WTC11 (cell line): ENCODE results near the gene NAA50. TPM values are rescaled to one million over a fixed set of nuclear protein-coding genes. Genes with fewer than 3 reads are reported as not detected.

Experiments
- ATAC-seq: fragments of 200-7000 bp; cut with Tn5 transposase; 2 replicates; pipeline ENCODE4 v1.10.0; 2021; ENCODE audit warnings: mild to moderate bottlenecking, moderate library complexity
- CTCF ChIA-PET: fragments of 300-600 bp; sonication (Branson Sonifier 250); formaldehyde crosslinking; loops from one replicate; lab custom pipeline; 2021; ENCODE audit warnings: antibody characterized with exemption; lab: Charles Lee
- POLR2A ChIA-PET: fragments of 350-600 bp; sonication (Branson Sonifier 250); formaldehyde crosslinking; loops from one replicate; lab custom pipeline; 2021; ENCODE audit warnings: antibody characterized with exemption; lab: Charles Lee
- DNase-seq: peaks from one replicate; pipeline ENCODE4 v3.0.0; 2021; ENCODE audit warnings: low spot score
- H3K27ac Mint-ChIP-seq: 2 replicates; pipeline ENCODE4 v1.8.0; 2021; ENCODE audit warnings: mixed read lengths
- H3K27me3 Mint-ChIP-seq: 2 replicates; pipeline ENCODE4 v1.8.0; 2021; ENCODE audit warnings: low read depth, mild to moderate bottlenecking, moderate library complexity, mixed read lengths
- H3K36me3 Mint-ChIP-seq: 2 replicates; pipeline ENCODE4 v1.8.0; 2021; ENCODE audit warnings: mixed read lengths
- H3K4me1 Mint-ChIP-seq: 2 replicates; pipeline ENCODE4 v1.8.0; 2022; ENCODE audit warnings: mixed read lengths
- H3K4me3 Mint-ChIP-seq: 2 replicates; pipeline ENCODE4 v1.8.0; 2021; ENCODE audit warnings: mild to moderate bottlenecking, moderate library complexity, mixed read lengths
- H3K9me3 Mint-ChIP-seq: 2 replicates; pipeline ENCODE4 v1.8.0; 2021; ENCODE audit warnings: mixed read lengths
- E2F4 ChIP-seq: sonication (generic); formaldehyde crosslinking; IDR thresholded peaks from 2 replicates; pipeline ENCODE4 v1.8.1; 2022; ENCODE audit warnings: low read depth, mild to moderate bottlenecking, moderate library complexity, missing genetic modification reagents, borderline replicate concordance
- EMX1 ChIP-seq: fragments of 250-450 bp; sonication (Bioruptor Pico); IDR thresholded peaks from 2 replicates; pipeline ENCODE4 v1.8.0; 2021; ENCODE audit warnings: mild to moderate bottlenecking
- FOXP1 ChIP-seq: sonication (generic); formaldehyde crosslinking; IDR thresholded peaks from 2 replicates; pipeline ENCODE4 v1.8.0; 2022; ENCODE audit warnings: missing genetic modification reagents, mild to moderate bottlenecking, moderate library complexity, borderline replicate concordance
- GTF2I ChIP-seq: fragments of 250-450 bp; sonication (Bioruptor Pico); conservative IDR thresholded peaks from 2 replicates; pipeline ENCODE4 v1.4.0; 2021; ENCODE audit warnings: mild to moderate bottlenecking
- HMGA2 ChIP-seq: fragments of 250-450 bp; sonication (Bioruptor Pico); IDR thresholded peaks from 2 replicates; pipeline ENCODE4 v1.4.0; 2021; ENCODE audit warnings: mild to moderate bottlenecking, moderate library complexity
- HMGXB4 ChIP-seq: sonication (generic); formaldehyde crosslinking; IDR thresholded peaks from 2 replicates; pipeline ENCODE4 v1.8.1; 2023; ENCODE audit warnings: mild to moderate bottlenecking, moderate library complexity, missing genetic modification reagents
- JUN ChIP-seq: sonication (generic); formaldehyde crosslinking; IDR thresholded peaks from 2 replicates; pipeline ENCODE4 v1.8.0; 2023; ENCODE audit warnings: mild to moderate bottlenecking, missing genetic modification reagents
- MLX ChIP-seq: sonication (generic); formaldehyde crosslinking; IDR thresholded peaks from 2 replicates; pipeline ENCODE4 v1.8.1; 2023; ENCODE audit warnings: mild to moderate bottlenecking, missing genetic modification reagents, moderate library complexity
- NFE2L1 ChIP-seq: sonication (generic); formaldehyde crosslinking; IDR thresholded peaks from 2 replicates; pipeline ENCODE4 v1.8.1; 2023; ENCODE audit warnings: missing genetic modification reagents
- NR2C2 ChIP-seq: sonication (generic); formaldehyde crosslinking; IDR thresholded peaks from 2 replicates; pipeline ENCODE4 v1.8.0; 2022; ENCODE audit warnings: mild to moderate bottlenecking, missing genetic modification reagents
- PRRX2 ChIP-seq: fragments of 250-450 bp; sonication (Bioruptor Pico); IDR thresholded peaks from 2 replicates; pipeline ENCODE4 v1.8.0; 2021; ENCODE audit warnings: mild to moderate bottlenecking
- RELA ChIP-seq: sonication (generic); formaldehyde crosslinking; IDR thresholded peaks from 2 replicates; pipeline ENCODE4 v1.8.1; 2022; ENCODE audit warnings: missing genetic modification reagents, mild to moderate bottlenecking, borderline replicate concordance
- SOX15 ChIP-seq: fragments of 250-450 bp; sonication (Bioruptor Pico); IDR thresholded peaks from 2 replicates; pipeline ENCODE4 v1.9.0; 2021; ENCODE audit warnings: mild to moderate bottlenecking
- SP1 ChIP-seq: sonication (generic); formaldehyde crosslinking; conservative IDR thresholded peaks from 2 replicates; pipeline ENCODE4 v1.8.1; 2022; ENCODE audit warnings: missing genetic modification reagents
- STAT6 ChIP-seq: sonication (generic); formaldehyde crosslinking; conservative IDR thresholded peaks from 2 replicates; pipeline ENCODE4 v1.8.1; 2023; ENCODE audit warnings: mild to moderate bottlenecking, low read depth, missing genetic modification reagents, moderate library complexity
- TCF7 ChIP-seq: sonication (generic); formaldehyde crosslinking; IDR thresholded peaks from 2 replicates; pipeline ENCODE4 v1.8.0; 2022; ENCODE audit warnings: mild to moderate bottlenecking, low read depth, missing genetic modification reagents, moderate library complexity
- TEAD1 ChIP-seq: sonication (generic); formaldehyde crosslinking; IDR thresholded peaks from 2 replicates; pipeline ENCODE4 v1.8.0; 2022; ENCODE audit warnings: mild to moderate bottlenecking, missing genetic modification reagents
- ZMAT4 ChIP-seq: fragments of 250-450 bp; sonication (Bioruptor Pico); IDR thresholded peaks from 2 replicates; pipeline ENCODE4 v1.9.0; 2021; ENCODE audit warnings: mild to moderate bottlenecking
- ZNF219 ChIP-seq: sonication (generic); formaldehyde crosslinking; IDR thresholded peaks from 2 replicates; pipeline ENCODE4 v1.8.0; 2023; ENCODE audit warnings: missing genetic modification reagents, mild to moderate bottlenecking, borderline replicate concordance
- ZNF263 ChIP-seq: sonication (generic); formaldehyde crosslinking; IDR thresholded peaks from 2 replicates; pipeline ENCODE4 v1.8.1; 2022; ENCODE audit warnings: low read depth, mild to moderate bottlenecking, moderate library complexity, missing genetic modification reagents
- ZNF281 ChIP-seq: sonication (generic); formaldehyde crosslinking; IDR thresholded peaks from 2 replicates; pipeline ENCODE4 v1.8.0; 2023; ENCODE audit warnings: mild to moderate bottlenecking, missing genetic modification reagents
- total RNA-seq: library from RNA; stranded (reverse); gene quantifications from 3 replicates; pipeline ENCODE4 v1.2.3, GENCODE V29; 2021

Gene NAA50
- total RNA-seq, 1 experiment from 2014 or later = 193 TPM

DNA sequence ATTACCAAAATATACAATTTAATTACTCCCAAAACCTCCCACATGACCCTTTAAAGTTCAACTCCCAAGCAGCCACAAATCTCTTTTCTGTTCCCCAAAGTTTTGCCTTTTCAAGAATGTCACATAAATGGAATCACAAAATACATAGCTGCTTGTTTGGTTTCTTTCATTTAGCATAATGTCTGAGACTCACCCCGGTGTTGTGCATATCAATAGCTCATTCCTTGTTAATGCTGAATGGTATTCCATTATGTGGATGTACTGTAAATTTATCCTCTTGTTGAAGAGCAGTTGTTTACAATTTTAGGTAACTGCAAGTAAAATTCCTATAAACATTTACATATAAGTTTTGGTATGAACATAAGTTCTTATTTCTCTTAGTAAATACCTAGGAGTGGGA is 15.5 kb downstream of the NAA50 start (continued):
- no peak for TF ChIP-seq ZMAT4
- no peak for TF ChIP-seq RELA
- no peak for TF ChIP-seq MLX (CRISPR knock-in tag)
- TF ChIP-seq TEAD1 (CRISPR knock-in tag) = no peak
- no peak for TF ChIP-seq EMX1 (CRISPR knock-in tag)
- no peak for TF ChIP-seq ZNF219 (CRISPR knock-in tag)
- no peak for TF ChIP-seq SOX15 (CRISPR knock-in tag)
- TF ChIP-seq, all 79 proteins: peak for 0

DNA sequence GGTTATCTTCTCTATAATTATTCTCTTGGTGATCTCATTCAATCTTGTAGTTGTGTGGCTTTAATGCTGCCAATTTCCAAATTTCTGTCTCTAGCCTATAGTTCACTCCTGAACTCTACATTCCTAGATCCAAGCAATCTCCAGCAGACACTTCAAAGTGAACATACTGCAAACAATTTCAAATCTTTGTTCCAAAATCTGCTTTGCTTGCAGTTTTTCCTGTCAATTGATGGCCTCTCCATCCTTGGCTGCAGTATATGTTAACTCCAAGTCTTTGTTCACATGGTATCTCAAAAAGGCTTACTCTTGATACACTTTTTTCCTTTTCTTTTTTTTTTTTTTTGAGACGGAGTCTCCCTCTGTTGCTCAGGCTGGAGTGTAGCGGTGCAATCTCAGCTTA is 17.4 kb downstream of the NAA50 start:
- H3K4me1 Mint-ChIP-seq = peaks cover 31% of the 10 kb centered on the region
- H3K27ac Mint-ChIP-seq = no peak overlapping the region
- no peak overlapping the region for H3K4me3 Mint-ChIP-seq
- H3K9me3 Mint-ChIP-seq = no peaks in the 10 kb centered on the region
- POLR2A ChIA-PET = interaction anchor here (1.0 kb wide), 1 partner anchor 16 kb away, joined by 5 read pairs; no protein-coding TSS in a partner anchor
- DNase-seq (no peak), ATAC-seq (no peak)
- peaks cover 4% of the 10 kb centered on the region for H3K36me3 Mint-ChIP-seq
- TF ChIP-seq E2F4 (CRISPR knock-in tag) = no peak
- TF ChIP-seq JUN (CRISPR knock-in tag) = no peak
- no peak for TF ChIP-seq HMGXB4
- TF ChIP-seq TCF7 = no peak
- TF ChIP-seq FOXP1 (CRISPR knock-in tag) = no peak
- TF ChIP-seq NR2C2 (CRISPR knock-in tag) = no peak
- TF ChIP-seq STAT6 = no peak
- no peak for TF ChIP-seq GTF2I (CRISPR knock-in tag)
- CTCF ChIA-PET = interaction anchor here (3.8 kb wide), 1 partner anchor 8 kb away, joined by 19 read pairs; no protein-coding TSS in a partner anchor
- no peaks in the 10 kb centered on the region for H3K27me3 Mint-ChIP-seq

DNA sequence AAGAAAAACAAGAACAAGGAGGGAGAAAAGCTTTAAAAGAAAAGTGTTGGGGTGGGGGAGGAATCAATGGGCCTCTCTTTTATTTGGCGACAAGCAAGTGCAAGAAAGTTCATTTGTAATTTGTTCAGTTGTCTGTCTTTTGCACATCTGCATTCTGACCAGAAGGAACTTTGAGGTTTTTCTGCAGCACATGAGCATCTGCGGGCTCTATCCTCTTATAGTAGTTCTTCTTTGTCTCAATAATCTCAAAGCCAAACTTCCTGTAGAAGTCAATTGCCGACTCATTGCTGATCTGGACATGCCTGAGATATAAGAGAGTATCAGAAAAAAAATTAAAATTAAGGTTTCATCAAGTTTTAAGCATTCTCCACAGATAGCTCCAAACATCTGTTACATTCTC is 24.4 kb downstream of the NAA50 start:
- Mint-ChIP-seq H3K4me1 (peaks cover 6% of the 10 kb centered on the region), H3K27ac (no peak overlapping the region), H3K27me3 (no peaks in the 10 kb centered on the region), H3K4me3 (no peak overlapping the region), H3K9me3 (no peaks in the 10 kb centered on the region), H3K36me3 (peaks cover 53% of the 10 kb centered on the region)
- POLR2A ChIA-PET = interaction anchor here (0.6 kb wide), 1 partner anchor 38 kb away, joined by 4 read pairs; no protein-coding TSS in a partner anchor
- ATAC-seq (no peak), DNase-seq (no peak)
- CTCF ChIA-PET = no interaction called here
- no peak for TF ChIP-seq PRRX2
- no peak for TF ChIP-seq ZNF219 (CRISPR knock-in tag)
- no peak for TF ChIP-seq NFE2L1 (CRISPR knock-in tag)
- TF ChIP-seq ZNF281 (CRISPR knock-in tag) = no peak
- no peak for TF ChIP-seq SP1 (CRISPR knock-in tag)
- no peak for TF ChIP-seq MLX (CRISPR knock-in tag)
- TF ChIP-seq STAT6 = no peak
- TF ChIP-seq ZNF263 (CRISPR knock-in tag) = no peak
- no peak for TF ChIP-seq HMGA2 (CRISPR knock-in tag)
